Suprapubic skin (tissue), 4 donors: ENCODE measurements around the gene F3. TPM values are rescaled to one million over a fixed set of nuclear protein-coding genes. Genes with fewer than 3 reads are reported as not detected.
"Not testable (repeated sequence)": the region's sequence is repeated elsewhere in the genome, so short reads cannot be mapped to it uniquely, and the experiment has no call there.

Source experiments
- DNase-seq, 2 donors: peaks; one replicate each; pipeline ENCODE4 v3.0.0-alpha.2; 2019; ENCODE audit warnings: low spot score in 2 of 2
- H3K27ac ChIP-seq: fragments of 200-600 bp; sonication (generic); one replicate; pipeline ENCODE4 v1.5.1; 2019
- H3K27me3 ChIP-seq: fragments of 200-600 bp; sonication (generic); one replicate; pipeline ENCODE4 v1.5.1; 2019
- H3K36me3 ChIP-seq: fragments of 200-600 bp; sonication (generic); one replicate; pipeline ENCODE4 v1.5.1; 2019
- H3K4me1 ChIP-seq: fragments of 200-600 bp; sonication (generic); one replicate; pipeline ENCODE4 v1.5.1; 2019
- H3K4me3 ChIP-seq: fragments of 200-600 bp; sonication (generic); one replicate; pipeline ENCODE4 v1.5.1; 2019; ENCODE audit warnings: mild to moderate bottlenecking
- H3K9me3 ChIP-seq: fragments of 200-600 bp; sonication (generic); one replicate; pipeline ENCODE4 v1.5.1; 2019
- CTCF ChIP-seq, 2 donors: fragments of 200-600 bp in 1 of 2; fragments of 450-650 bp in 1 of 2; sonication (generic) in 1 of 2; IDR thresholded peaks; one replicate each; pipeline ENCODE4 v1.5.1; 2016 to 2019; ENCODE audit warnings: antibody characterized with exemption in 2 of 2, mild to moderate bottlenecking in 1 of 2, moderate library complexity in 1 of 2
- EP300 ChIP-seq: sonication (generic); formaldehyde crosslinking; IDR thresholded peaks from one replicate; pipeline ENCODE4 v1.6.1; 2017; ENCODE audit warnings: antibody characterized with exemption
- POLR2A ChIP-seq, 2 donors: fragments of 450-650 bp; IDR thresholded peaks; one replicate each; pipeline ENCODE4 v1.6.1; 2017; ENCODE audit warnings: antibody characterized with exemption in 2 of 2, mild to moderate bottlenecking in 2 of 2, moderate library complexity in 2 of 2
- POLR2AphosphoS5 ChIP-seq, 3 donors: sonication (generic); formaldehyde crosslinking; IDR thresholded peaks; one replicate each; pipeline ENCODE4 v1.6.1; 2017; ENCODE audit warnings: antibody characterized with exemption in 3 of 3
- WGBS: methylation state at CpG from one replicate; pipeline ENCODE4 v1.1.5; 2018; 5-methylcytosine and 5-hydroxymethylcytosine counted together
- total RNA-seq, 4 donors: library from RNA; depleted of rRNA; stranded (reverse); fragments of >200 nt; gene quantifications; one replicate each; pipeline ENCODE4 v1.1.0, GENCODE V29; 2016

F3 gene
- total RNA-seq, 4 donors from 2014 or later = 36.5 to 110 (median 84.0) TPM

GRCh38 chr1:94580367-94581115, 39.0 kb upstream of the F3 start:
- 76% methylated on average over 9 of the region's 10 CpGs for WGBS
- H3K4me1 ChIP-seq = no peaks in the 10 kb centered on the region
- H3K27ac ChIP-seq = no peak overlapping the region

DNA sequence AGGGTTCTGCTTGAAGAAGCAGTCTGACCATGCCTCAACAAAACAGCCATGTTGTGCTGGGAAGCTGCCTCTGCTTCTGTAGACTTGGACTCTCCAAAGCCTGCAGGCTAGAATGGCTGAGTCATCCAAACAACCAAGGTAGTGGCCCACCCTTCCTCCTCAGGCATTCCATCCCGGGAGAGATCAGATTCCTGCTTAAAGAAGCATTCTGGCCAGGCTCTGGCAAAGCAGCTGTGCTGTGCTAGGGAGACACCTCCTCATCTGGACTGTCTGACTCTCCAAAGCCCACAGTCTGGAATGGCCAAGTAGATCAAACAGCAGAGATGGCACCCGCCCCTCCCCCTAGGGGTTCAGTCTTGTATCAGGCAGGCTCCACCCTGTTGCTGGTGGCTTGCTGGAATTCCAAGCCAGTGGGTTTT, 38.3 kb upstream of the F3 start:
- H3K4me1 ChIP-seq = no peaks in the 10 kb centered on the region
- H3K27me3 ChIP-seq = no peaks in the 10 kb centered on the region
- H3K27ac ChIP-seq = no peak overlapping the region
- no peak for DNase-seq
- peaks cover 6% of the 10 kb centered on the region for H3K9me3 ChIP-seq
- TF ChIP-seq POLR2A (IDR thresholded peaks at IDR 0.05) = no peak
- TF ChIP-seq POLR2AphosphoS5 (IDR thresholded peaks at IDR 0.05) = no peak
- TF ChIP-seq EP300 = no peak
- TF ChIP-seq CTCF (IDR thresholded peaks at IDR 0.05) = no peak
- 21% methylated on average over 2 of the region's 2 CpGs for WGBS
- H3K36me3 ChIP-seq = no peaks in the 10 kb centered on the region
- no peak overlapping the region for H3K4me3 ChIP-seq

More at GRCh38 chr1:94580367-94581115, 39.0 kb upstream of the F3 start:
- H3K27me3 ChIP-seq = no peaks in the 10 kb centered on the region
- H3K4me3 ChIP-seq = no peak overlapping the region
- TF ChIP-seq POLR2A (IDR thresholded peaks at IDR 0.05) = no peak
- no peak for TF ChIP-seq CTCF (IDR thresholded peaks at IDR 0.05)
- TF ChIP-seq EP300 = no peak
- no peak for TF ChIP-seq POLR2AphosphoS5 (IDR thresholded peaks at IDR 0.05)
- DNase-seq = no peak
- no peaks in the 10 kb centered on the region for H3K36me3 ChIP-seq
- H3K9me3 ChIP-seq = peaks cover 6% of the 10 kb centered on the region

GRCh38 chr1:94578856-94579255, 37.3 kb upstream of the F3 start:
- peaks cover 6% of the 10 kb centered on the region for H3K9me3 ChIP-seq
- no peaks in the 10 kb centered on the region for H3K4me1 ChIP-seq
- no peak overlapping the region for H3K27ac ChIP-seq
- no peak for DNase-seq
- H3K27me3 ChIP-seq = no peaks in the 10 kb centered on the region
- no peaks in the 10 kb centered on the region for H3K36me3 ChIP-seq
- no peak for TF ChIP-seq POLR2AphosphoS5 (IDR thresholded peaks at IDR 0.05)
- TF ChIP-seq EP300 = no peak
- TF ChIP-seq POLR2A (IDR thresholded peaks at IDR 0.05) = no peak
- no peak for TF ChIP-seq CTCF (IDR thresholded peaks at IDR 0.05)
- no peak overlapping the region for H3K4me3 ChIP-seq
- 96% methylated on average over 2 of the region's 2 CpGs for whole genome bisulfite sequencing

DNA sequence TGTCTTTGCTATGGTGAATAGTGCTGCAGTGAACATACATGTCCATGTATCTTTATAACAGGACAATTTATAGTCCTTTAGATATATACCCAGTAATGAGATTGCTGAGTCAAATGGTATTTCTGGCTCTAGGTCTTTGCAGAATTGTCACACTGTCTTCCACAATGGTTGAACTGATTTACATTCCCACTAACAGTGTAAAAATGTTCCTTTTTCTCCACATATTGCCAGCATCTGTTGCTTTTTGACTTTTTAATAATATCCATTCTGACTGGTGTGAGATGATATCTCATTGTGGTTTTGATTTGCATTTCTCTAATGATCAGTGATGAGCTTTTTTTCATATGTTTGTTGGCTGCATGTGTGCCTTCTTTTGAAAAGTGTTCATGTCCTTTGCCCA, 32.4 kb upstream of the F3 start:
- not testable (repeated sequence) for H3K27me3 ChIP-seq, H3K4me1 ChIP-seq, DNase-seq, H3K27ac ChIP-seq, H3K4me3 ChIP-seq, H3K36me3 ChIP-seq
- peaks cover 17% of the 10 kb centered on the region for H3K9me3 ChIP-seq

DNA sequence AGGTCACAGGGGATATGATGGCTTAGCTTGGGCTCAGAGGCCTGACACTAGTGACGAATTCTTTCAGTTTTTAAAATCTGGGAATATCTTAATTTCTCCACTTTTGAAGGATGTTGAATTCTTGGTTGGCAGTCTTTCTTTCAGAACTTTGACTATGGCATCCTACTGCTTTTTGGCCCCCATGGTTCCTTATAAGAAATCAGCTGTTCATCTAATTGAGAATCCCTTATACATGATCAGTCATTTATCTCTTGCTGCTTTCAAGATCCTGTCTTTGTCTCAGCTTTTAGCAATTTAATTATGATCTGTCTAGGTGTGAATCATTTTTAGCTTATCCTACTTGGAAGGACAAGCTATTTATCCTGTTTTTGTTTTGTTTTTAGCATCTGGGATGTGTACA, 31.2 kb upstream of the F3 start:
- peaks cover 17% of the 10 kb centered on the region for H3K9me3 ChIP-seq
- no peak overlapping the region for H3K4me3 ChIP-seq
- WGBS = 100% methylated on average over 1 of the region's 1 CpG
- DNase-seq = no peak
- TF ChIP-seq CTCF (IDR thresholded peaks at IDR 0.05) (no peak), POLR2A (IDR thresholded peaks at IDR 0.05) (no peak), POLR2AphosphoS5 (IDR thresholded peaks at IDR 0.05) (no peak), EP300 (no peak)
- H3K4me1 ChIP-seq = no peaks in the 10 kb centered on the region
- H3K27me3 ChIP-seq = no peaks in the 10 kb centered on the region
- no peaks in the 10 kb centered on the region for H3K36me3 ChIP-seq
- H3K27ac ChIP-seq = no peak overlapping the region

DNA sequence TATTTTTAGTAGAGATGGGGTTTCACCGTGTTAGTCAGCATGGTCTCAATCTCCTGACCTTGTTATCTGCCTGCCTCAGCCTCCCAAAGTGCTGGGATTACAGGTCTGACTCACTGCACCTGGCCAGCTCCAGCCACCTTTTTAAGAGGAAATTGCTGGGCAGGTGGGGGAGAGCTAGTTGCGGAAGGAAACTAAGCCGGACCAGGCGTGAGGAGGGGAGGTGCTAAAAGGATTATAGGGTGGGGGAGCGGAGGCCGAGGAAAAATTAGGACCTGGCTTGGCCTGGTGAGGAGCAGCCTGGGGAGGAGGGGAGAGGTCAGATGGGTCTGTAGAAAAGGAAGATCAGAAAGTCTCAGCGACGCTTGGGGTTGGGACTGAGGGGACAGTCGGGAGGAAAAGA, 29.4 kb upstream of the F3 start:
- H3K9me3 ChIP-seq = peaks cover 10% of the 10 kb centered on the region
- not testable (repeated sequence) for H3K27me3 ChIP-seq, H3K36me3 ChIP-seq, DNase-seq, H3K4me1 ChIP-seq, H3K4me3 ChIP-seq, H3K27ac ChIP-seq
- 95% methylated on average over 9 of the region's 9 CpGs for WGBS

DNA sequence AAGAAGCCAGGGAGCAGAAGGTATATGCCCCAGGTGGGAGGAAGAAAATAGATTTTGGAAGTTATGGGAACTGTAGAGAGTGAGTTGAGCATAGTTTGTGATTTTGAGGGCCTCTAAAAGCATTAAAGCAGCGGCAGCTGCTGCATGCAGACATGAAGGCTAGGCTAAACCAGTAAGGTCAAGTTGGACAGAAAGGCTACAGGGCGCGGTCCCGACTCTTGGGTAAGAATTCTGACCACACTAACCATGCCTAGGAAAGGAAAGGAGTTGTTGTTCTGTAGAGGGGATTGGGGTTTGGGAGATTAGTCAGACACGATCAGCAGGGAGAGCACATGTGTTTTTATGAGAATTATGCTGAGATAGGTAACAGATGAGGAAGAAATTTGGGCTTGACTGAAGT, 27.2 kb upstream of the F3 start:
- not testable (repeated sequence) for DNase-seq, H3K4me1 ChIP-seq, H3K27me3 ChIP-seq, H3K36me3 ChIP-seq, H3K27ac ChIP-seq, H3K4me3 ChIP-seq
- WGBS = 80% methylated on average over 5 of the region's 5 CpGs
- H3K9me3 ChIP-seq = peaks cover 10% of the 10 kb centered on the region

GRCh38 chr1:94567975-94568607, 26.5 kb upstream of the F3 start:
- not testable (repeated sequence) for H3K9me3 ChIP-seq, H3K27me3 ChIP-seq, H3K27ac ChIP-seq, DNase-seq, H3K4me1 ChIP-seq, H3K4me3 ChIP-seq, H3K36me3 ChIP-seq
- WGBS = 95% methylated on average over 2 of the region's 2 CpGs

- WGBS = 65% methylated on average over 5 of the region's 5 CpGs
- H3K27ac ChIP-seq, H3K27me3 ChIP-seq, H3K4me3 ChIP-seq, H3K4me1 ChIP-seq, H3K9me3 ChIP-seq, DNase-seq, H3K36me3 ChIP-seq: not testable (repeated sequence)
Measured at GRCh38 chr1:94566436-94566835, 24.9 kb upstream of the F3 start.
